Stimulated activated CD8-positive, alpha-beta memory T cell treated with anti-CD3 and anti-CD28 coated beads, Interleukin-12 subunit alpha, Interleukin-12 subunit beta, amount 100 ng/mL, for 24 hours (primary cell): ENCODE measurements around the gene MTF1.
A peak's percentile ranks its signal among the peaks of the same experiment; 100 is the strongest.
"Not testable (repeated sequence)": the region's sequence is repeated elsewhere in the genome, so short reads cannot be mapped to it uniquely, and the experiment has no call there.

Experiments used
- DNase-seq: peaks from one replicate; pipeline ENCODE4 v3.0.0-alpha.2; 2020; ENCODE audit errors: extremely low read depth

MTF1 gene

DNA sequence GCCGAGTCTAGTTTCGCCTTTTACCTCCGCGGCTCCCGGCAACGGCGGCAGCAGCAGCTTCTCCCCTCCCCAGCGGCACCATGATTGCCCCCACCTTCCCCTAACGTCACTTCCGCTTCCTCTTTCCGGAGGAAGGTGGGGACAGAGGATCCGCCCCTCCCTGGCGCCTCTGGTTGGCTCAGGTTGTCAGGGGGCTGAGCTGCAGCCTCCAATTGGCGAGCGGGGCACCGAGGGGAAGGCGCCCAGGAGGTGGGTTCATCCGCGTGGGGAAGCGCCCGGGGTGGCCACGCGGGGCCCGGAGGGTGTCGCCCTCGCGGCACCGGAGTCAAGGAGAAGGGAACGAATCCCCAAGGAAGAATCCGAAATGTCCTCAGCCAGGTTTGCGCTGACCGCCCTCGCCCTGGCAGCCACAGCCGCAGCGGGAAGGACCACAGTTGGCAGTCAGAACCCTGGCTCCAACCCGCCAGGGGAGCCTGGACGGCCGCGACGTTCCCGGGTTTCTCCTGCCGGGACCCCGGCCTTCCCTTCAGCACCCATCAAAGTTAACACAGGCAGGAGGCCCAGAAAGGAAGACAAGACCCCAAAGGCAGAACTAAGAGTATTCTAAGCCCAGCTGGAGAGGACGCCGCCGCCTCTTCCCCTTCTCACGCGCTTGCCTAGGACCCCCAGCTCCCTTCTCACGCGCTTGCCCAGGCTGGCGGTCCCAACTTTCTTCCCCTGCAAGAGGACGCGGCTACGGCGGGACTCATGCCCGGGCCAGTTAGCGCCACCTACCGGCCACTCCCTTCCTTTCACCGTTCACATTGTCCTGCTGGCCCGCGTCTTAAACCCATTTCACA is at the start of gene MTF1:
Gene MTF1, minus strand, starts transcription at position 86 of the 839 bp plus-strand sequence. CDS start 1,934 bp downstream, outside the sequence.
- peak; percentile 91 for DNase-seq

DNA sequence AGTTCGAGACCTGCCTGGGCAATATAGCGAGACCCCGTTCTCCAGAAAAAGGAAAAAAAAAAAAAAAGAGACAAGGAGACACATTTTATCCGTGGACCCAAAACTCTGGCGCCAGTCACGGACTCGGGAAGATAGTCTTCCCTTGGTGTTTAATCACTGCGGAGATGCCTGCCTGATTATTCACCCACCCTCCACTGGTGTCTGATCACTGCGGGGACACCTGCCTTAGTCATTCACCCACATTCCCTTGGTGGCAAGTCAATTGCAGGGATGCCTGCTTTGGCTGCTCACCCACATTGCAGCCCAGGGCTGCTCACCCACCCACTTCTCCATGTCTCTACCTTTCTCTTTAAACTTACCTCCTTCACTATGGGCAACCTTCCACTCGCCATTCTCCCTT is 49.1 kb upstream of the MTF1 start:
- not testable (repeated sequence) for DNase-seq

DNA sequence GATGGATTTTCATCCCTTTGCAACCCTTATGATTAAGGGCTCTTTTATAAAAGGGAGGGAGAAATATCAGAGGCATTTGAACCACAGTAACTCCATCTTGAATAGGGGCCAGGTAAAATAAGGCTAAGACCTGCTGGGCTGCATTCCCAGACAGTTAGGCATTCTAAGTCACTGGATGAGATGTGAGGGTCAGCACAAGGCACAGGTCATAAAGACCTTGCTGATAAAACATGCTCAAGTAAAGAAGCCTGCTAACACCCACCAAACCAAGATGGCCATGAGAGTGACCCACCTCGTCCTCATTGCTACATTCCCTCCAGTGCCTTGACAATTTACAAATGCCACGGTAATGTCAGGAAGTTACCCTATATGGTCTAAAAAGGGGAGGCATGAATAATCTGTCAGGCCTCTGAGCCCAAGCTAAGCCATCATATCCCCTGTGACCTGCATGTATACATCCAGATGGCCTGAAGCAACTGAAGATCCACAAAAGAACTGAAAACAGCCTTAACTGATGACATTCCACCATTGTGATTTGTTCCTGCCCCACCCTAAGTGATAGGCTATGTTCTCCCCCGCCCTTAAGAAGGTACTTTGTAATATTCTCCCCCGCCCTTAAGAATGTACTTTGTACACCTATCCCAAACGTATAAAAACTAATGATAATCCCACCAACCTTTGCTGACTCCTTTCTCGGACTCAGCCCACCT is 48.2 kb upstream of the MTF1 start:
- not testable (repeated sequence) for DNase-seq

DNA sequence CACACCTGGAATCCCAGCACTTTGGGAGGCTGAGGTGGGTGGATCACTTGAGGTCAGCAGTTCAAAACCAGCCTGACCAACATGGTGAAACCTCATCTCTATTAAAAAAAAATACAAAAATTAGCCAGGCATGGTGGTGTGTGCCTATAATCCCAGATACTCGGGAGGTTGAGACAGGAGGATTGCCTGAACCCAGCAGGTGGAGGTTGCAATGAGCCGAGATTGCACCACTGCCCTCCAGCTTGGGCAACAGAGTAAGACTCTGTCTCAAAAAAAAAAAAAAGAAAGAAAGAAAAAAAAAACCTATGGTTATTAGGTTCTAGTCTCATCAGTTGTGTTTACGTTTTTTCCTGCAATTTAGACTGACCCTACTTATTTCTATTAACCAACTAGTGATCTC is 47.2 kb upstream of the MTF1 start:
- not testable (repeated sequence) for DNase-seq

DNA sequence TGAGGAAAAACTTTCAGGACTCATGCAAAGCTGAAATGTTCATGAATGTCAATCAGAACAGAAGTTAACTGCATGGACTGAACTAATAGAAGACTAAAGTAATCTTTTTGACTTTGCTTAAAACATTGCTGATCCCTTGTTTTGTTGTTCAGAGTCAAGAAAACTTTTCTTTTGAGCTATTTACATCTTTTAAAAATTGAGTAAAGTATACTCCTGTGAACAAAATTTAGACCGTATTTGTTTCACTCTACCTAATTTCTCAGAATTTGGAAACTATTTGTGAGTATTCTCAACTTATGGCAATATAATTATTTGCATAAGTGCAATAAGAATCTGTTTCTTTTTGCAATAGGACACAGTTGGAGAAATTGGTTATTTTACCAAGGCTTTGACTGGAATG is 46.3 kb upstream of the MTF1 start:
- no peak for DNase-seq

DNA sequence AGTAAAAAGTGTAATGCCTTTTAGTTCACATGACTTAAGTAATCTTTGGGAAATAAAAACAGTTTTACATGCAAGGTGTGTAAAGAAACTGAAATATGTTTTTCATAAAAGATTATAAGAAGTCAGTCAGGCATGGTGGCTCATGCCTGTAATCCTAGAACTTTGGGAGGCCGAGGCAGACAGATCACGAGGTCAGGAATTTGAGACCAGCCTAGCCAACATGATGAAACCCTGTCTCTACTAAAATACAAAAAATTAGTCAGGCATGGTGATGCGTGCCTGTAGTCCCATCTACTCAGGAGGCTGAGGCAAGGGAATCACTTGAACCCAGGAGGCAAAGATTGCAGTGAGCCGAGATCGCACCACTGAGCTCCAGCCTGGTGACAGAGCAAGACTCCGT is 44.5 kb upstream of the MTF1 start:
- not testable (repeated sequence) for DNase-seq

DNA sequence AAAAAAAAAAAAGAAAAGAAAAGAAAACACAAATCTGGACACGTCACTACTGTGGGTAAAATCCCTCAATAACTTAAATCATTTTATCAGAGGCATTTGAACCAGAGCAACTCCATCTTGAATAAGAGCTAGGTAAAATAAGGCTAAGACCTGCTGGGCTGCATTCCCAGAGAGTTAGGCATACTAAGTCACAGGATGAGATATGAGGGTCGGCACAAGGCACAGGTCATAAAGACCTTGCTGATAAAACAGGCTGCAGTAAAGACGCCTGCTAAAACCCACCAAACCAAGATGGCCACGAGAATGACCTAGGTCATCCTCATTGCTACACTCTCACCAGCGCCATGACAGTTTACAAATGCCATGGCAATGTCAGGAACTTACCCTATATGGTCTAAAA is 43.6 kb upstream of the MTF1 start:
- DNase-seq, result no peak

DNA sequence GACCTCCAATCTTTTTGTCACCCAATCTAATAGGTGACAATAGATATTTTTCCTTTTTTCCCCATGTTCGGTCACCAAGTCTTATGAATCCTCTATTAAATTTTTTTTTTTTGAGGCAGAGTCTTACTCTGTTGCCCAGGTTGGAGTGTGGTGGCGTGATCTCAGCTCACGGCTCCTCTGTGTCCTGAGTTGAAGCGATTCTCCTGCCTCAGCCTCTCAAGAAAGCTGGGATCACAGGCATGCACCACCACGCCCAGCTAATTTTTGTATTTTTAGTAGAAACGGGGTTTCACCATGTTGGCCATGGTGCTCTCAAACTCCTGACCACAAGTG is 42.5 kb upstream of the MTF1 start:
- no peak for DNase-seq

DNA sequence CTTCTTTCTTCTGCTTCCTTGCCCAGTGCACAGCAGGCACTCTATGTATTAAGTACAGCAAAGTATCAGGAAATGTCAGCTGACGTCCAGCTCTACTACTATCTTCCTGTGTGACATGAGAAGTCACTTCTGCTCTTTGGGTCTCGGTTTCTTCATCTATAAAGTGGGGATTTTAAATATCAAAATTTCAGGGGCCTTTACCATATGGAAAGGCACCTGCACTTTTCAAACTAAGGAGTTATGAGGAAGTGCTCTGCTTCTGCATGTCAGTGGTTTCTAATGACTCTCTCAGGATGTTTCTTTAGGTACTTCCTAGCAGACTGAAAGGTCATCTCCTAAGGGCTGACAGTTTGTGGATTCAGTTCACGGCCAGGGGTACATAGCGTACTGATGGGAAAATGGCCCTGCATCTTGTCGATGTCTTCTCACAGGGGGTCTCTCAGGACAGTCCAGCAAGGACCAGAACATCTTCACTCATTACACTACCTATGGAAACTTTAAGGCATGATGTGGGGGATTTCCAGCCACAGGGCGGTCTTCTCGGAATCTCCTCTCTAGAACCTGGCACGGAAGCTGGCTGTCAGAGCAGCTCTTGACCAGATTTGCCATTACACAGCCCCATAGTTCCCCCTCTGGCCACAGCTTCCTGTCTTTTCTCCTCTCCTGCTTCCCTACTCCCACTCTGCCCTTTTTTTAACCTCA is 42.0 kb upstream of the MTF1 start:
- DNase-seq, result no peak

DNA sequence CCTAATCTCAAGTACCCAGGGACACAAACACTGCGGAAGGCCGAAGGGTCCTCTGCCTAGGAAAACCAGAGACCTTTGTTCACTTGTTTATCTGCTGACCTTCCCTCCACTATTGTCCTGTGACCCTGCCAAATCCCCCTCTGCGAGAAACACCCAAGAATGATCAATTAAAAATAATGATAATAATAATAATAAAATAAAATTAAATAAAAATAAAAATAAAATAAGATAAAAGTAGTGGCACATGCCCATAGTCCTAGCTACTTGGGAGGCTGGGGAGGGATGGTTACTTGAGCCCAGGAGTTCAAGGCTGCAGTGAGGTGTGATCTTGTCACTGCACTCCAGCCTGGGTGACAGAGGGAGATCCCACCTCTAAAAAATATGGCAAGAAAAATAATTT is 38.2 kb upstream of the MTF1 start:
- DNase-seq, result not testable (repeated sequence)

DNA sequence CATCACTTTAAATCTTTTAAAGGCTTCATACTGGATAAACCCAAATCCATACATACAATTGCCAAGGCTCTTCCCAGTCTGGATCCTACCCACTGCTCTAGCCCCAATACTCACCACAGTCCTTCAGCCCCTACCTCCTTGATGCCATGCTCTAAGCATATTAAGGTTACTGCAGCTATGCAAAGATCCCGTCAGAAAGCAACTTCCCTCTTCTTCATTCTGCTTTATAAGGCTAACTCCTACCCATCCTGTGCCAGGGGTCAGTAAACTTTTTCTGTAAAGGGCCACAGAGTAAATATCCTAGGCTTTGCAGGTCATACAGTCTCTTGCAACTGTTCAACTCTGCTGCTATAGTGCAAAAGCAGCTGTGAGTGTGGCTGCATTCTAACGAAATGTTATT is 34.3 kb upstream of the MTF1 start:
- no peak for DNase-seq

DNA sequence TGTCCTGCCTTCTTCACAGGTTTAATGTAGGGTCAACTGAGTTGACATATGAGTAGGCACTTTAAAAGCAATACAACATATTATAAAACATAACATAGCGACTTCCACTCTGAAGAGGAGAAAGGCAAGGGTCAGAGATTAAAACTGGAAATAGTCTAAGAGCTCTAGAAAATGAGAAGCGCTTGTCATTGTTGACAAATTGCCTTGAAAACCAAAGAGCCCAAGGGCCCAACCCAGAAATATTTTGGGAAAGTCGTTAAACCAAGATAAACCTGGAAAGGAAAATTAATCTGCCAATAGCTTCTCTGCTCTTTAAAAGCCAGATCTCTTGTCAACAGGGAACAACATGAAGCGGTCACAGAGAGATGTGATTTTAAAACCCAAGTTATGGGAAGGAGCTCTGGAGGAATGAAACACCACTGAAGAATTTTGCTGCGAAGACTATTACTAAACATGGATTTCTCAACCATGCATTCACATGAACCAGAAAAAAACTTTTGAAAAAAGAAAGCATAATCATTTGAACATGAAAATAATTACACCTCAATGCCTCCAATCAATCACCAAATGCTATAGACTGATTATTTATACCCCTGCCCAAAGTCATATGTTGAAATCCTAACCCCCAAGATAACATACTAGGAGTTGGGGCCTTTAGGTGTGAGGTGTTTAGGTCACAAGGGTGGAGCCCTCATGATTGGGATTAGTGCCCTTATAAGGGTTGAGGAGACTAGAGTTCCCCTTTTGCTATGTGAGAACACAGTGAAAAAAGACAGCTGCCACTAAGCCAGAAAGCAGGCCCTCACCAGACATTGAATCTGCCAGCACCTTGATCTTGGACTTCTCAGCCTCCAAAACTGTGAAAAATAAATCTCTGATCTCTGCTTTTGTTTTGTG is 33.0 kb upstream of the MTF1 start:
- DNase-seq, result no peak

DNA sequence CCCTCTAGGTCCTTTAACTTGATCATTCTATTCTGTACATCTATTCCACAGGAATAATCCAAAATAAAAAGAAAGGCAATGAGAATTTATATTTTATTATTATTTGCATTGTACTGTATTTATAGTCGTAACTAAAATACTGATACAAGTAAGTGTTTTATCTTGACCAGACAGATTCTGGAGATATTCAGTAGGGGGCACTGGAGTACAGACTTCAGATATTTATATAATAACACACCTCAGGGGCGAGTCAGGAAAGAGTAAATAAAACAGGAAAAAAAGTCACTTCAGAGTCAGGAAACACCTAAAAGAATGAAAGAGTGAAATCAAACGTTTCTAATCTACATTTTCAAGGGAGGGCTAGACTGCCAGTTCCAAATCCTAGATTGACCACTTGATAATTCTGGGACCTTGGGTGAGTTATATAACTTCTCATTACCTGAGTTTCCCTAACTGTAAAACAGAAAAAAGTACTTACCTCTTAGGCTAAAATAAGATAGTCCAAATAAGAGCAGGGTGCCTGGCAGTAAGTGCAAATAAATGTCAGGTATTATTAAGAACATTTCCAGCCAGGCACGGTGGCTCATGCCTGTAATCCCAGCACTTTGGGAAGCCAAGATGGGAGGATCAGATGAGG is 31.1 kb upstream of the MTF1 start:
- no peak for DNase-seq

DNA sequence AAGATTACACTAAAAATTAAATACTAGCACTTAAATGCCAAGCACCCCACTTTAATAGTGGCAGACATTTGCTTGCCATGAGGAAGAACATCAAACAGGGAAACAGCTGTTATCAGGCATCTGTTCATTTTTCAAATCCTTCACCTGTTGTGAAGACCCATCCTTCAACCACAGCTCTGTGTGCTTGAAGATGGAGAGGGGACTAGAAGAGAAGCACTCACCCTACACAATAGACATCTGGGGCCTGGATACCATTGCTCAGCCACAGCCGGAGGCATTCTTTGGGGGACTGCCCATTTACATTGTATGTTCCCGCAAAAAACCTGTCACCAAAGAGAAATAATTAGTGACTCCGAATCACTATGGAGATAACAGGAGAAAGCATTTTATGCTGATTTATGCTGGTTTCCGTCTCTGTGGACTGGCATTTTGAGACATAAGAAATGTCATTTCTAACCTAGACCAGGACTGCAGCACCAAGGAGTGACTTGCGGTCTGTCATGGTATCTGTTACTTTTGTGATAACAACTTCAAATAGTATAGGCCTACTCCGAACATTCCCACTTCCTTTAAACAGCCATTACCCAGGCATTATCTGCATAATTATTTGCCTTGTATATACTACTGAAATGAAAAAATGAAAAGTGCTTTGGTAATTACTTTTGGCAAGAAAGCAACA is 28.8 kb upstream of the MTF1 start:
- no peak for DNase-seq

DNA sequence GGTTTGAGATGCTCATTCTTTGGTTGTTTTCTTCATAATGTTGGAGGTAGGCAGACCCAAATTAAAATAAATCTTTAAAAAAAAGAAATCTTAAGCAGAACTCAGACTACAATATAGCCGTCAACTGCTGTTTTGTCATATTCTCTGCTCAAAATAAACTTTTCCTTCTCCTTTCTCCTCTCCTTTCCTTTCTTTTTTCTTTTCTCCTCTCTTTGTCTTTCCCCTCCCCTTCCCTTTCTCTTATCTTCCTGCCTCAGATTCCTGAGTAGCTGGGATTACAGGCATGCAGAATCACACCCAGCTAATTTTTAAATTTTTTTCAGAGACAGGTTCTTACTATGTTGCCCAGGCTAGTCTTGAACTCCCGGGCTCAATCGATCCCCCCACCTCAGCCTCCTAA is 24.8 kb upstream of the MTF1 start:
- DNase-seq, result no peak

DNA sequence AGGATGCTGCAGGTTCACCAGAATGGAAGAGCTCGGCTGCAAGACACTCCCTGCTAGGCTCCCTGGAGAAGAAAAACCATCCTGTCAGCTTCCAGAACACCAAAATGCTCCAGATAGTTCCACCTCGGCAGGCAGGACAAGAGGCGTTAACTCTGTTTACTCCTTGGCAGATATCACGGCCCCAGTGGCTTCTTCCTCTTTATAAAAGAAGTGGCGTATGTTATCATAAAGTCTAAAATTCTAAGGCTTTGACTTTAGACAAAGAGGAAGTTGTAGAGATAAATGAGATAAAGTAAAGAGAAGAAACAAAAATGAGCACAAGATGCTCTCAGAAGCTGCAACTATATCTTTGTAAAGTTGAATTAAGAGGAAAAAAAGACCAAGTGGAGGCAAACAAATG is 24.3 kb upstream of the MTF1 start:
- DNase-seq, result no peak

DNA sequence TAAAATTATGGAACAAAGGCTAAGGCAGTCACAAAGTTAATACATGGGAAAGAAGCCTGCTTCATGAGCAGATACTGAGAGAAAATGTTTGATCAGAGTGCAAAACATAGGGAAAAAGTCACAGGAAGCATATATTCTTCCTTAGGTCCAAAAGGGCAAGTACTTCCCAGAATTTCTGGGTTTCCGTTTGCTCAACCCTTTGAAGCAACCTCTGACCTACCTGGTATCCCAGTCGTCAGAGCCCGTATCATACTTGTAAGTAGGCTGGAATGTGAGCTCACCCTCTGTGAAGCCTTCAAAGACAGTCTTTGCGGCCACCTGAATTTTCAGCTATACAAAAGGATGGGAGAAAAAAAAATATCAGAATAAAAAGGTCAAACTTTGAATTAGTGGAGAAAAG is 20.5 kb upstream of the MTF1 start:
- DNase-seq, result no peak

DNA sequence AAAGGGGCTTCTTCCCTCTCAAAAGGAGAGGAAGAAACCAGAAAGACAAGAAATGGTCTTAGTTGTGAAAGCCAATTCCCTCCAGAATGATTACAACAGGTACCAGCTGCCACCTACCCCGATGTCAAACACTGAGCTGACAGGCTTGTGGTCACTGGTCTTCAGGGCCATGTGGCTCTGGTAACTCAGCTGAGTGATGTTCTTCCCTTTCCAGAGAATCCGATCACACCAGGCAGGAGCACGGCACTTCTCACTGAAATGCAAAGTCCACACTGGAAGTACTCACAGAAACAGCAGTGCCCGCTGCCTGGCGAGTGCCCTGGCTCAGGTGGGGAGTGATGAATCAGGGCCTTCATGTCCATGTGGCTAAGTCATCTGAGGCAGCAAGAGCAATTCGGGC is 18.7 kb upstream of the MTF1 start:
- no peak for DNase-seq

DNA sequence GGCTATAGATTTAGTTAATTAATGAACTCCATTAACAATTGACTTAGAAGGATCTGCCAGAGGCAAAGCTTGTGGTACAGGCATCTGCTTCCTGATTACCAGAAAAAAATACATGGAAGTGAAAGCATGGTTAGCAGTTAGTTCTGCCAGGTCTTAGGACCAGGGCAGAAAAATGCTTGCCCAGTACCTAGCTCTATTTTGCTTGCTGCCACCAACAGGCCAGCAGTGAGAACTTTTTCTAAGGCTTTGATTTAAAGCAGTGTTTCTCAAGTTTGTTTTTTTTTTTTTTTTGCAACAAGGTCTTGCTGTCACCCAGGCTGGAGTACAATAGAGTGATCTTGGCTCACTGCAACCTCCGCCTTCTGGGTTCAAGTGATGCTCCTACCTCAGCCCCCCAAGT is 16.4 kb upstream of the MTF1 start:
- DNase-seq, result no peak

DNA sequence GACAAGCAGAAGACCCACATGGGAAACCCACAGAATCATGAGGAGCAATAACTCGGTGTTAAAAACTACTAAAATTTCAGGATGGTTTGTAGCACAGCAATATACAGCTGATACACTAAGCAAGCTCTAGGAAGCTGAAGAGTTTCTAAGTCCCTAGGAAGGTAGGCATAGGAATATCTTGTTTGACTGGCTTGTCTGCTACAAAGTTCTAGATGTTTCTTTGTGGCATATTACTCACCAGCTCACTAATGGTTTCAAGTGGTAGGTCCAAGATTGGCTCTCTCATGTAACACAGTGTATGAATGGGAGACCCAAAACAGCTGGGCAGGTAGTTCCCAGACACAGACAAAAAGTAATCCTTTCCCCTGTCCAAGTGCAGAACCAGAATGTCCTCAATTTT is 13.3 kb upstream of the MTF1 start:
- no peak for DNase-seq

DNA sequence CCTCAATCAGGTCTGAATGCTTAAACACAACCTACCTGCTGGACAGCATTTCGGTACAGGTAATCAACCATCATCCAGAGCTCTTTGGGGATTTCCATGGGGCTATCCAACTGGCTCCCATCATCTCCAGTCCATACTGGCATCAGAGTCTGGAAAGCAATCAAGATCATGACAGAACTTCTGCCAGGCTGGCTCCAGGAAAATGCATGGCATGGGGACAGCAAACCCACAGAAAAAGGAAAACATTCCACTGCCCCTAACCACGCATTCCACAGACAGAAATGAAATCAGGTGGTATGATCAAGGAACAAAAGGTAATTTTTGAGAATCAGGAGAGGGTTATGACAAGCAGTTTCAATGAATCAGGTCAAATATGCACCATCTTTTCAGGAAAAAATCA is 9.1 kb upstream of the MTF1 start:
- DNase-seq, result no peak
